AG04450 (cell line): ENCODE data around the gene SUCLG2. TPM values are rescaled to one million over a fixed set of nuclear protein-coding genes. Genes with fewer than 3 reads are reported as not detected.

Experiments
- CTCF ChIA-PET: fragments of 300-600, 350-600 bp; formaldehyde crosslinking; extraction: SDS; loops from one replicate; lab custom pipeline; 2022; ENCODE audit warnings: antibody characterized with exemption, inconsistent platforms; lab: Charles Lee
- POLR2A ChIA-PET: fragments of 350-600 bp; formaldehyde crosslinking; extraction: SDS; loops from one replicate; lab custom pipeline; 2021; ENCODE audit warnings: antibody characterized with exemption, inconsistent platforms; lab: Yijun Ruan, JAX
- DNase-seq: peaks from one replicate; pipeline ENCODE4 v3.0.0-alpha.2; 2011; ENCODE audit warnings: low read depth, low spot score
- H3K27ac ChIP-seq: one replicate; pipeline ENCODE4 v1.5.1; 2012; ENCODE audit warnings: low read depth, low read length, control low read depth
- H3K27me3 ChIP-seq: one replicate; pipeline ENCODE4 v1.6.0; 2012; ENCODE audit warnings: low read length; ENCODE audit not compliant: control insufficient read depth, insufficient read depth
- H3K4me3 ChIP-seq: 2 replicates; pipeline ENCODE4 v1.5.1; 2011; ENCODE audit warnings: mild to moderate bottlenecking, low read depth, low read length, control low read depth
- H3K9me3 ChIP-seq: 2 replicates; pipeline ENCODE4 v1.5.1; 2012; ENCODE audit warnings: low read length; ENCODE audit not compliant: control insufficient read depth, insufficient read depth
- polyA plus RNA-seq: library from polyadenylated mRNA; depleted of rRNA; stranded (reverse); fragments of >200 nt; gene quantifications from 2 replicates; pipeline ENCODE4 v1.2.3, GENCODE V29; 2011
- TF ChIP-seq, protein P1 (sequence below): IDR thresholded peaks from 2 replicates; pipeline ENCODE4 v1.5.1; 2011; ENCODE audit warnings: low read depth, low read length, control low read depth, inconsistent platforms

SUCLG2 gene
- polyA plus RNA-seq, 1 experiment, result 54.2 TPM

DNA sequence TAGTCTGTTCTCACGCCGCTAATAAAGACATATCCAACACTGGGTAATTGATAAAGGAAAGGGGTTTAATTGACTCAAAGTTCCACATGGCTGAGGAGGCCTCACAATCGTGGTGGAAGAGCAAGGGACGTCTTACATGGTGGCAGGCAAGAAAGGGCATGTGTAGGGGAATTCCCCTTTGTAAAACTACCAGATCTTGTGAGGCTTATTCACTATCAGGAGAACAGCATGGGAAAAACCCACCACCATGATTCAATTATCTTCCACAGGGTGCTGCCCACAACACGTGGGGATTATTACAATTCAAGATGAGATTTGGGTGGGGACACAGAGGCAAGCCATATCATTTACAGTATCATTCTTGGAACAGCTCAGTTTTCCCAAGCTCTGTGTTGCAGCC is 268.0 kb downstream of the SUCLG2 start:
- ChIA-PET POLR2A (interaction anchor here (0.6 kb wide), 1 partner anchor 15 kb away, joined by 7 read pairs; no protein-coding TSS in a partner anchor), CTCF (no interaction called here)
- H3K9me3 ChIP-seq, result no peaks in the 10 kb centered on the region
- DNase-seq, result no peak
- H3K4me3 ChIP-seq, result no peak overlapping the region
- H3K27ac ChIP-seq, result no peak overlapping the region
- no peaks in the 10 kb centered on the region for H3K27me3 ChIP-seq
- TF ChIP-seq, protein P1, sequence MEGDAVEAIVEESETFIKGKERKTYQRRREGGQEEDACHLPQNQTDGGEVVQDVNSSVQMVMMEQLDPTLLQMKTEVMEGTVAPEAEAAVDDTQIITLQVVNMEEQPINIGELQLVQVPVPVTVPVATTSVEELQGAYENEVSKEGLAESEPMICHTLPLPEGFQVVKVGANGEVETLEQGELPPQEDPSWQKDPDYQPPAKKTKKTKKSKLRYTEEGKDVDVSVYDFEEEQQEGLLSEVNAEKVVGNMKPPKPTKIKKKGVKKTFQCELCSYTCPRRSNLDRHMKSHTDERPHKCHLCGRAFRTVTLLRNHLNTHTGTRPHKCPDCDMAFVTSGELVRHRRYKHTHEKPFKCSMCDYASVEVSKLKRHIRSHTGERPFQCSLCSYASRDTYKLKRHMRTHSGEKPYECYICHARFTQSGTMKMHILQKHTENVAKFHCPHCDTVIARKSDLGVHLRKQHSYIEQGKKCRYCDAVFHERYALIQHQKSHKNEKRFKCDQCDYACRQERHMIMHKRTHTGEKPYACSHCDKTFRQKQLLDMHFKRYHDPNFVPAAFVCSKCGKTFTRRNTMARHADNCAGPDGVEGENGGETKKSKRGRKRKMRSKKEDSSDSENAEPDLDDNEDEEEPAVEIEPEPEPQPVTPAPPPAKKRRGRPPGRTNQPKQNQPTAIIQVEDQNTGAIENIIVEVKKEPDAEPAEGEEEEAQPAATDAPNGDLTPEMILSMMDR, result no peak

DNA sequence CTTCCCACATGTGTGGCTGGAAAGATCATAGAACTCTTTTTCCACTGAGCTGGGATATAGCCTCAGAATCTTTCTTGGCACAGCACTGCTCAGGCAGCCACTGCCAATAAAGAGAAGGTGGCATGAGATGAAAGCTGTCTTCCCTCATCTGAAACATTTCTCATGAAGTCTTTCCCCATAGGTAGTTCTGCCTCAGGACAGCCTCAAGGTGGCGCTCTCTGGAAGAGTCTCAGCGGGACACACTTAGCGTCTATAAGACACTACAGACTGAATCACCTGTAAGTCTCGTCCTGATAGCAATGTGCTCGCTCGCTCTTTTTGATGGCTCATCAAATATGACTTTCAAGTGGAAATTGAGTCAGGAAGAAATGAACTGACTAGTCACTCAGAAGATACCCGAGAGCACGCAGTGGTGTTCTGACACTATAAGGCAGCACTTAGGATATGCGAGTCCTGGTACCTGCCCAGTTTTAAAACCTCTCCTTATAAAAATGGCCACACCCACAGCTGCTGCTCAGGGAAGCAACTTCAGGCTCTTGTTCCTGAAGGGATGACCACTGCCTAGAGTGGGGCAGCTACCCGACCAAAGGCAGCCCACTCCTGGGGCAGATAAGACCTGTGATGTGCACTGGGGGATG is 269.5 kb downstream of the SUCLG2 start:
- no peaks in the 10 kb centered on the region for H3K27me3 ChIP-seq
- no peak overlapping the region for H3K27ac ChIP-seq
- H3K9me3 ChIP-seq, result no peaks in the 10 kb centered on the region
- ChIA-PET POLR2A (no interaction called here), CTCF (interaction anchor here (0.7 to 7.0 kb wide), 15 partner anchors 12 to 971 kb away, joined by 3 to 72 read pairs (median 3); no protein-coding TSS in a partner anchor)
- DNase-seq, result peak; percentile 13
- no peak overlapping the region for H3K4me3 ChIP-seq
- TF ChIP-seq, protein P1, result peak; percentile 68

DNA sequence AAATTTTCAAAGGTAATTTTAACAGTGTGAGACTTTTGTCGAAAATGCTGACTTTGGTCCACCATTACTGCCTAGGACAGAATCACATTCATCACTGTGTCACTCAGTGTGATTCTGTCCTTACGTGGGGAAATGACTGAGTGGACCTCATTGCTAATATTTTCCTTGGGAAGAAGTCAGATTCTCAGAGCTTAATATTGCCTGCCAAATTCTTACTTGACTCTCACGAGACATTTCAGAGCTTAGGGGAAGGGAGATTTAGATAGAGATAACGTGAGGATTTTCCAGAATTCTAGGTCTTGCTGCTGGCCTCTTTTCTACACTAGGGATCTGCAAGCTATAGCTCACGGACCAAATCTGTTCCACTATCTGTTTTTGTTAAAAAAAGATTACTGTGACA is 270.4 kb downstream of the SUCLG2 start:
- H3K4me3 ChIP-seq, result no peak overlapping the region
- POLR2A ChIA-PET, result interaction anchor here (1.2 kb wide), 1 partner anchor 17 kb away, joined by 3 read pairs; no protein-coding TSS in a partner anchor
- no peaks in the 10 kb centered on the region for H3K9me3 ChIP-seq
- TF ChIP-seq, protein P1, result no peak
- CTCF ChIA-PET, result interaction anchor here (0.7 to 7.0 kb wide), 15 partner anchors 11 to 1492 kb away, joined by 3 to 72 read pairs (median 3); no protein-coding TSS in a partner anchor
- H3K27ac ChIP-seq, result no peak overlapping the region
- no peaks in the 10 kb centered on the region for H3K27me3 ChIP-seq
- DNase-seq, result no peak

DNA sequence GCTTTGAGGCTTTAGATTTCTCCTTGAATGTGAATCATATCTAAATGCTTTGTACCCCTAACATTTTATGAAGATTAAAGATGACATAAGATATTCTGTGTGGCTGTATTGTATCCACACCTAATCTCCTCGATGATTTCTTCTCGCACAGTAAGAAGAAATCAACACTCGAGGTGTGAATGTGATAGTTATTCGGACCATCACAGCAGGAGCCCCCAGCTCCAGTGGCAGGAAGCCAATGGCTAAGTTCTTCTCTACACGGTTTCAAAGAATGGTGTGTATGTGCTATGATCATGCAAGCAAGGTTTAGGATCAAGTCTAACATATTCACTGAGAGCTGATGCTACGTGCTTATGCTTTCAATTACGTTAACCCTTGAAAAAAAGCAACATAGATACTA is 271.0 kb downstream of the SUCLG2 start:
- H3K27me3 ChIP-seq, result no peaks in the 10 kb centered on the region
- H3K9me3 ChIP-seq, result no peaks in the 10 kb centered on the region
- TF ChIP-seq, protein P1, result no peak
- no peak overlapping the region for H3K27ac ChIP-seq
- ChIA-PET POLR2A (interaction anchor here (1.2 kb wide), 1 partner anchor 16 kb away, joined by 3 read pairs; no protein-coding TSS in a partner anchor), CTCF (interaction anchor here (0.7 to 7.0 kb wide), 7 partner anchors 10 to 1493 kb away, joined by 3 to 72 read pairs (median 3); no protein-coding TSS in a partner anchor)
- no peak for DNase-seq
- H3K4me3 ChIP-seq, result no peak overlapping the region

DNA sequence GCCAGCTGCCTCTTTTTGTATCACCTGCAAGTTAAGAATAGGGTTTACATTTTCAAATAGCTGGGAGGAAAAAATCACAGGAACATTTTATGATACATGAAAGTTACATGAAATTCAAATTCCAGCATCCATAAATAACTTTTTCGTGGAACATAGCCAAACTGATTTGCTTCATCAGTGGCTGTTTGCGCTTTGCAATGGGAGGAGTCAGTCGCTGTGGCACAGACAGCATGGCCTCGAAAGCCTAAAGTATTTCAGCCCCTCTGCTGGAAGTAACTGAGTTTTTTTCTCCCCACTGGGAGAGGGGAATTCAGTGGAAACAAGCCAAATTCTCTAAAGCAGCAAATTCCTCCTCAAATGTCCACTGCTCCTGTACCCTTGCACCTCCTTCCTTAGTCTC is 271.9 kb downstream of the SUCLG2 start:
- Histone ChIP-seq H3K9me3 (no peaks in the 10 kb centered on the region), H3K4me3 (no peak overlapping the region), H3K27ac (no peak overlapping the region), H3K27me3 (no peaks in the 10 kb centered on the region)
- ChIA-PET CTCF (interaction anchor here (0.6 to 7.0 kb wide), 7 partner anchors 34 to 445 kb away, joined by 3 to 72 read pairs (median 4); no protein-coding TSS in a partner anchor), POLR2A (no interaction called here)
- DNase-seq, result no peak
- TF ChIP-seq, protein P1, result no peak
